AG04450 (cell line): ENCODE measurements around the gene PDZRN4. TPM values are rescaled to one million over a fixed set of nuclear protein-coding genes. Genes with fewer than 3 reads are reported as not detected.

ENCODE experiments used
- CTCF ChIA-PET: fragments of 300-600, 350-600 bp; formaldehyde crosslinking; extraction: SDS; loops from one replicate; lab custom pipeline; 2022; ENCODE audit warnings: antibody characterized with exemption, inconsistent platforms; lab: Charles Lee
- POLR2A ChIA-PET: fragments of 350-600 bp; formaldehyde crosslinking; extraction: SDS; loops from one replicate; lab custom pipeline; 2021; ENCODE audit warnings: antibody characterized with exemption, inconsistent platforms; lab: Yijun Ruan, JAX
- DNase-seq: peaks from one replicate; pipeline ENCODE4 v3.0.0-alpha.2; 2011; ENCODE audit warnings: low read depth, low spot score
- H3K27ac ChIP-seq: one replicate; pipeline ENCODE4 v1.5.1; 2012; ENCODE audit warnings: low read depth, low read length, control low read depth
- H3K27me3 ChIP-seq: one replicate; pipeline ENCODE4 v1.6.0; 2012; ENCODE audit warnings: low read length; ENCODE audit not compliant: control insufficient read depth, insufficient read depth
- H3K4me3 ChIP-seq: 2 replicates; pipeline ENCODE4 v1.5.1; 2011; ENCODE audit warnings: mild to moderate bottlenecking, low read depth, low read length, control low read depth
- H3K9me3 ChIP-seq: 2 replicates; pipeline ENCODE4 v1.5.1; 2012; ENCODE audit warnings: low read length; ENCODE audit not compliant: control insufficient read depth, insufficient read depth
- CTCF ChIP-seq: IDR thresholded peaks from 2 replicates; pipeline ENCODE4 v1.5.1; 2011; ENCODE audit warnings: low read depth, low read length, control low read depth, inconsistent platforms
- polyA plus RNA-seq: library from polyadenylated mRNA; depleted of rRNA; stranded (reverse); fragments of >200 nt; gene quantifications from 2 replicates; pipeline ENCODE4 v1.2.3, GENCODE V29; 2011

Gene PDZRN4
- polyA plus RNA-seq, 1 experiment = not detected

GRCh38 chr12:41507286-41507685 is 319.2 kb downstream of the PDZRN4 start:
- CTCF ChIA-PET = no interaction called here
- Histone ChIP-seq H3K27ac (no peak overlapping the region), H3K9me3 (no peaks in the 10 kb centered on the region), H3K4me3 (no peak overlapping the region), H3K27me3 (no peaks in the 10 kb centered on the region)
- DNase-seq = no peak
- POLR2A ChIA-PET = no interaction called here
- TF ChIP-seq CTCF = no peak

- Histone ChIP-seq H3K27ac (no peak overlapping the region), H3K27me3 (no peaks in the 10 kb centered on the region), H3K4me3 (no peak overlapping the region), H3K9me3 (no peaks in the 10 kb centered on the region)
- no peak for DNase-seq
- CTCF ChIA-PET = interaction anchor here (0.6 kb wide), 1 partner anchor 179 kb away, joined by 5 read pairs; no protein-coding TSS in a partner anchor
- POLR2A ChIA-PET = no interaction called here
- no peak for TF ChIP-seq CTCF
Measured at GRCh38 chr12:41509271-41510055, 321.3 kb downstream of the PDZRN4 start.

- POLR2A ChIA-PET = no interaction called here
- H3K27me3 ChIP-seq = no peaks in the 10 kb centered on the region
- no peak for TF ChIP-seq CTCF
- CTCF ChIA-PET = no interaction called here
- H3K27ac ChIP-seq = no peak overlapping the region
- H3K9me3 ChIP-seq = no peaks in the 10 kb centered on the region
- no peak overlapping the region for H3K4me3 ChIP-seq
- DNase-seq = no peak
Measured at GRCh38 chr12:41510470-41510869, 322.4 kb downstream of the PDZRN4 start.

GRCh38 chr12:41511247-41511646 is 323.1 kb downstream of the PDZRN4 start:
- TF ChIP-seq CTCF = no peak
- Histone ChIP-seq H3K4me3 (no peak overlapping the region), H3K27me3 (no peaks in the 10 kb centered on the region), H3K27ac (no peak overlapping the region), H3K9me3 (no peaks in the 10 kb centered on the region)
- CTCF ChIA-PET = no interaction called here
- DNase-seq = no peak
- POLR2A ChIA-PET = no interaction called here

GRCh38 chr12:41512497-41512896 is 324.4 kb downstream of the PDZRN4 start:
- TF ChIP-seq CTCF = no peak
- POLR2A ChIA-PET = no interaction called here
- Histone ChIP-seq H3K27me3 (no peaks in the 10 kb centered on the region), H3K27ac (no peak overlapping the region), H3K9me3 (no peaks in the 10 kb centered on the region), H3K4me3 (no peak overlapping the region)
- CTCF ChIA-PET = no interaction called here
- no peak for DNase-seq
